Right lung (tissue), 5 donors: ENCODE results near the gene POLRMT. TPM values are rescaled to one million over a fixed set of nuclear protein-coding genes. Genes with fewer than 3 reads are reported as not detected.
A peak's percentile ranks its signal among the peaks of the same experiment; 100 is the strongest.

Source experiments
- DNase-seq, 2 donors: peaks; one replicate each; pipeline ENCODE4 v3.0.0-alpha.2; 2013
- polyA plus RNA-seq, 5 donors: library from polyadenylated mRNA; unstranded; fragments of 120-200 nt; gene quantifications; one replicate each; pipeline versions ENCODE4 v1.2.1 to v1.2.3, GENCODE V29; 2013; ENCODE audit warnings: inconsistent platforms in 1 of 5, low replicate concordance in 1 of 5; ENCODE audit not compliant: insufficient read length in 5 of 5, insufficient read depth in 1 of 5

POLRMT gene
- polyA plus RNA-seq, 5 donors = 28.9 to 46.0 (median 43.0) TPM

GRCh38 chr19:581399-582111 lies 51.8 kb downstream of the POLRMT start:
- no peak for DNase-seq

GRCh38 chr19:580274-580835 lies 53.0 kb downstream of the POLRMT start:
- no peak for DNase-seq

GRCh38 chr19:579842-580155 lies 53.5 kb downstream of the POLRMT start:
- DNase-seq = no peak

- no peak for DNase-seq
Observed at GRCh38 chr19:579111-579841, 54.1 kb downstream of the POLRMT start.

- no peak for DNase-seq
Observed at GRCh38 chr19:577439-578392, 55.6 kb downstream of the POLRMT start.

GRCh38 chr19:576768-577438 lies 56.4 kb downstream of the POLRMT start:
- DNase-seq = no peak

- DNase-seq = no peak
Observed at GRCh38 chr19:575527-576506, 57.5 kb downstream of the POLRMT start.

GRCh38 chr19:574658-575526 lies 58.4 kb downstream of the POLRMT start:
- no peak for DNase-seq

GRCh38 chr19:573519-573825 lies 59.9 kb downstream of the POLRMT start:
- no peak for DNase-seq

GRCh38 chr19:572743-573518 lies 60.4 kb downstream of the POLRMT start:
- no peak for DNase-seq

- DNase-seq = peak; percentile 97 to 98
Observed at GRCh38 chr19:572140-572742, 61.1 kb downstream of the POLRMT start, which contains the start of gene BSG. Gene BSG, plus strand, starts transcription at chr19:572596. Its CDS starts 39 bp downstream, at chr19:572635.

- DNase-seq = no peak
Observed at GRCh38 chr19:571566-571974, 61.8 kb downstream of the POLRMT start.

- peak in 1 of 2 donors; percentile 42 for DNase-seq
Observed at GRCh38 chr19:570937-571565, 62.3 kb downstream of the POLRMT start.

- DNase-seq = no peak
Observed at GRCh38 chr19:570251-570686, 63.1 kb downstream of the POLRMT start.

GRCh38 chr19:567296-567900 lies 65.9 kb downstream of the POLRMT start:
- DNase-seq = no peak
